Choroid plexus epithelial cell (primary cell): ENCODE results near the gene PCDHGA6.
"Not testable (repeated sequence)": the region's sequence is repeated elsewhere in the genome, so short reads cannot be mapped to it uniquely, and the experiment has no call there.

Source experiments
- DNase-seq: peaks from one replicate; pipeline ENCODE4 v3.0.0-alpha.2; 2010; ENCODE audit warnings: low read depth
- H3K4me3 ChIP-seq: 2 replicates; pipeline ENCODE4 v1.5.1; 2011; ENCODE audit warnings: low read depth, mild to moderate bottlenecking, control low read depth, low read length, moderate library complexity
- TF ChIP-seq, protein P1 (sequence below): conservative IDR thresholded peaks from 2 replicates; pipeline ENCODE4 v1.5.1; 2011; ENCODE audit warnings: low read depth, mild to moderate bottlenecking, control low read depth, inconsistent platforms, low read length, moderate library complexity

The PCDHGA6 gene

DNA sequence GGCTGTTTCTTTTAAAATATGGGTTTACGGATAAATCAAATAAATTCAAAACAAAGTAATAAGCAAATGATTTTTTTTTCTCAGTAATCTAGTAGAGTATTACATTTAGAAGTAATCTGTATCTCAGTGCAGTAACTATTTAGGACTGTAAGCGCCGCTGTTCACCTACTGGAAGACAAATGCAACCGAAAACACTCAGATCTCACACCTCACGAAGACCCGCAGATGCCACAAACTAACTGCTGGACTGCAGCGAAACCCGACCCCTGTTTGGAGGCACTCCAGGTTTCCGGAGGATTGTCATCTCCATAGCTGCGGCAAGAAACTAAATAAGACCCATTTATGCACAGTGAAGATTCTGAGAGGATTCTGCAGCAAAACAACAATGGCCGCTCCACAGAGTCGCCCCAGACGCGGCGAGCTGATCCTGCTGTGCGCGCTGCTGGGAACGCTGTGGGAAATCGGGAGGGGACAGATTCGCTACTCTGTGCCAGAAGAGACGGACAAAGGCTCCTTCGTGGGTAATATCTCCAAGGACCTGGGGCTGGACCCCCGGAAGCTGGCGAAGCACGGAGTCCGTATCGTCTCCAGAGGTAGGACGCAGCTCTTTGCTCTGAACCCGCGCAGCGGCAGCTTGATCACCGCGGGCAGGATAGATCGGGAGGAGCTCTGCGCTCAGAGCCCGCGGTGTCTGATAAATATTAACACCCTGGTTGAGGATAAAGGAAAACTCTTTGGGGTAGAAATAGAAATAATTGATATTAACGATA, 18.9 kb downstream of the PCDHGA6 start, which contains the start of gene PCDHGA8:
PCDHGA8 (plus strand) TSS at position 205 of the 770 bp plus-strand sequence; CDS start at position 386, 181 bp downstream.
- peak; percentile 8 for DNase-seq
- TF ChIP-seq, protein P1, sequence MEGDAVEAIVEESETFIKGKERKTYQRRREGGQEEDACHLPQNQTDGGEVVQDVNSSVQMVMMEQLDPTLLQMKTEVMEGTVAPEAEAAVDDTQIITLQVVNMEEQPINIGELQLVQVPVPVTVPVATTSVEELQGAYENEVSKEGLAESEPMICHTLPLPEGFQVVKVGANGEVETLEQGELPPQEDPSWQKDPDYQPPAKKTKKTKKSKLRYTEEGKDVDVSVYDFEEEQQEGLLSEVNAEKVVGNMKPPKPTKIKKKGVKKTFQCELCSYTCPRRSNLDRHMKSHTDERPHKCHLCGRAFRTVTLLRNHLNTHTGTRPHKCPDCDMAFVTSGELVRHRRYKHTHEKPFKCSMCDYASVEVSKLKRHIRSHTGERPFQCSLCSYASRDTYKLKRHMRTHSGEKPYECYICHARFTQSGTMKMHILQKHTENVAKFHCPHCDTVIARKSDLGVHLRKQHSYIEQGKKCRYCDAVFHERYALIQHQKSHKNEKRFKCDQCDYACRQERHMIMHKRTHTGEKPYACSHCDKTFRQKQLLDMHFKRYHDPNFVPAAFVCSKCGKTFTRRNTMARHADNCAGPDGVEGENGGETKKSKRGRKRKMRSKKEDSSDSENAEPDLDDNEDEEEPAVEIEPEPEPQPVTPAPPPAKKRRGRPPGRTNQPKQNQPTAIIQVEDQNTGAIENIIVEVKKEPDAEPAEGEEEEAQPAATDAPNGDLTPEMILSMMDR: peak; percentile 8
- no peak within 1 kb of the TSS for H3K4me3 ChIP-seq

DNA sequence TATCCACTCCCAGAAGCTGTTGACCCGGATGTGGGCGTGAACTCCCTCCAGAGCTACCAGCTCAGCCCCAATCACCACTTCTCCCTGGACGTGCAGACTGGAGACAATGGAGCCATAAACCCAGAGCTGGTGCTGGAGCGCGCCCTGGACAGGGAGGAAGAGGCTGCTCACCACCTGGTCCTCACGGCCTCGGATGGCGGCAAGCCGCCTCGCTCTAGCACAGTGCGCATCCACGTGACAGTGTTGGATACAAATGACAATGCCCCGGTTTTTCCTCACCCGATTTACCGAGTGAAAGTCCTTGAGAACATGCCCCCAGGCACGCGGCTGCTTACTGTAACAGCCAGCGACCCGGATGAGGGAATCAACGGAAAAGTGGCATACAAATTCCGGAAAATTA, 19.6 kb downstream of the PCDHGA6 start:
- no peak overlapping the region for H3K4me3 ChIP-seq
- DNase-seq: no peak
- TF ChIP-seq, protein P1: no peak

DNA sequence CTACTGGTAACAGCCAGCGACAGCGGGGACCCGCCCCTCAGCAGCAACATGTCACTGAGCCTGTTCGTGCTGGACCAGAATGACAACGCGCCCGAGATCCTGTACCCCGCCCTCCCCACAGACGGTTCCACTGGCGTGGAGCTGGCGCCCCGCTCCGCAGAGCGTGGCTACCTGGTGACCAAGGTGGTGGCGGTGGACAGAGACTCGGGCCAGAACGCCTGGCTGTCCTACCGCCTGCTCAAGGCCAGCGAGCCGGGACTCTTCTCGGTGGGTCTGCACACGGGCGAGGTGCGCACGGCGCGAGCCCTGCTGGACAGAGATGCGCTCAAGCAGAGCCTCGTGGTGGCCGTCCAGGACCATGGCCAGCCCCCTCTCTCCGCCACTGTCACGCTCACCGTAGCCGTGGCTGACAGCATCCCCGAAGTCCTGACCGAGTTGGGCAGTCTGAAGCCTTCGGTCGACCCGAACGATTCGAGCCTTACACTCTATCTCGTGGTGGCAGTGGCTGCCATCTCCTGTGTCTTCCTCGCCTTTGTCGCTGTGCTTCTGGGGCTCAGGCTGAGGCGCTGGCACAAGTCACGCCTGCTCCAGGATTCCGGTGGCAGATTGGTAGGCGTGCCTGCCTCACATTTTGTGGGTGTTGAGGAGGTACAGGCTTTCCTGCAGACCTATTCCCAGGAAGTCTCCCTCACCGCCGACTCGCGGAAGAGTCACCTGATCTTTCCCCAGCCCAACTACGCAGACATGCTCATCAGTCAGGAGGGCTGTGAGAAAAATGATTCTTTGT, 20.9 kb downstream of the PCDHGA6 start:
- H3K4me3 ChIP-seq, DNase-seq: not testable (repeated sequence)

DNA sequence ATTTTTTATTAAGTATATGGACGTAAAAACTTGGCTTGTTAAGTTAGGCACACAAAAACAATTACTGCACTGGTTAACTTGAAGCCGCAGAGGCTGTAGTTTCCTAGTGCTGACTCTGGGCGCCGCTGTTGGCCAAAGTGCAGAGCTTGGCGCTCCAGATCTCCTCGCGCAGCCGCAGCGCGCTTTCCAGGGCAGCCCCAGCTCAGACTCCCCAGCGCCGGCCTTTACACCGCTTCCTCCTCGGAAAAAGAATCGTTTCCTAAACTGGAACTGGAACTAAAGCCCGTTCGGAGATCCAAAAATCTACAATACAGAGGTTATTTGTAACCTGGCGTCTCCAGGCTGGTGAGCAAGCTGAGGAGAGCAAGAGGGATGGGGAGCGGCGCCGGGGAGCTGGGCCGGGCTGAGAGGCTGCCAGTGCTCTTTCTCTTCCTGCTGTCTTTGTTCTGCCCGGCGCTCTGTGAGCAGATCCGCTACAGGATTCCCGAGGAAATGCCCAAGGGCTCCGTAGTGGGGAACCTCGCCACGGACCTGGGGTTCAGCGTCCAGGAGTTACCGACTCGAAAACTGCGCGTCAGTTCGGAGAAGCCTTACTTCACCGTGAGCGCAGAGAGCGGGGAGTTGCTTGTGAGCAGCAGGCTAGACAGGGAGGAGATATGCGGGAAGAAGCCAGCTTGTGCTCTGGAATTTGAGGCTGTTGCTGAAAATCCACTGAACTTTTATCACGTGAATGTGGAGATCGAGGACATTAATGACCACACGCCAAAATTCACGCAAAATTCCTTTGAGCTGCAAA, 24.3 kb downstream of the PCDHGA6 start, which contains the start of gene PCDHGB5:
PCDHGB5 (plus strand) TSS at position 192 of the 796 bp plus-strand sequence; CDS start at position 373, 181 bp downstream.
- TF ChIP-seq, protein P1: peak; percentile 67
- peak; percentile 68 for DNase-seq
- H3K4me3 ChIP-seq: peak within 1 kb of the TSS; percentile 49

DNA sequence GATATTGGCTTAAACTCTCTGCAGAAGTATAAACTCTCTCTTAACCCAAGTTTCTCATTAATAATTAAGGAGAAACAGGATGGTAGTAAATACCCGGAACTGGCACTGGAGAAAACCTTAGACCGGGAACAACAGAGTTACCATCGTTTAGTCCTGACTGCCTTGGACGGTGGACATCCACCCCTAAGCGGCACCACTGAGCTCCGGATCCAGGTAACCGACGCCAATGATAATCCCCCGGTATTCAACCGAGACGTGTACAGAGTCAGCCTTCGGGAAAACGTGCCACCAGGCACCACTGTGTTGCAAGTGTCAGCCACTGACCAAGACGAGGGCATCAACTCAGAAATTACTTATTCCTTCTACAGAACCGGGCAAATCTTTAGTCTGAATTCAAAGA, 24.9 kb downstream of the PCDHGA6 start:
- no peak overlapping the region for H3K4me3 ChIP-seq
- DNase-seq: no peak
- TF ChIP-seq, protein P1: no peak

DNA sequence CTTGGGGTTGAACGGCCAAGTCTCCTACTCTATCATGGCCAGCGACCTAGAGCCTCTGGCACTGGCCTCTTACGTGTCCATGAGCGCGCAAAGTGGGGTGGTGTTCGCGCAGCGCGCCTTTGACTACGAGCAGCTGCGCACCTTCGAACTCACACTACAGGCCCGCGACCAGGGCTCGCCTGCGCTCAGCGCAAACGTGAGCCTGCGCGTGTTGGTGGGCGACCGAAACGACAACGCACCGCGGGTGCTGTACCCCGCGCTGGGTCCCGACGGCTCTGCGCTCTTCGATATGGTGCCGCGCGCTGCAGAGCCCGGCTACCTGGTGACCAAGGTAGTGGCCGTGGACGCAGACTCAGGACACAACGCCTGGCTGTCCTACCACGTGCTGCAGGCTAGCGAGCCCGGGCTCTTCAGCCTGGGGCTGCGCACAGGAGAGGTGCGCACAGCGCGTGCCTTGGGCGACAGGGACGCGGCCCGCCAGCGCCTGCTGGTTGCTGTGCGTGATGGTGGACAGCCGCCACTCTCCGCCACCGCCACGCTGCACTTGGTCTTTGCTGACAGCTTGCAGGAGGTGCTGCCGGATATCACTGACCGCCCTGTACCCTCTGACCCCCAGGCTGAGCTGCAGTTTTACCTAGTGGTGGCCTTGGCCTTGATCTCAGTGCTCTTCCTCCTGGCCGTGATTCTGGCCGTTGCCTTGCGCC, 26.0 kb downstream of the PCDHGA6 start:
- TF ChIP-seq, protein P1: no peak
- no peak for DNase-seq
- H3K4me3 ChIP-seq: no peak overlapping the region
